ENCODE data around the gene THPO.

THPO gene

GRCh38 chr3:184384342-184384741, 6.3 kb upstream of the THPO start:
- DNase-seq: no peak

DNA sequence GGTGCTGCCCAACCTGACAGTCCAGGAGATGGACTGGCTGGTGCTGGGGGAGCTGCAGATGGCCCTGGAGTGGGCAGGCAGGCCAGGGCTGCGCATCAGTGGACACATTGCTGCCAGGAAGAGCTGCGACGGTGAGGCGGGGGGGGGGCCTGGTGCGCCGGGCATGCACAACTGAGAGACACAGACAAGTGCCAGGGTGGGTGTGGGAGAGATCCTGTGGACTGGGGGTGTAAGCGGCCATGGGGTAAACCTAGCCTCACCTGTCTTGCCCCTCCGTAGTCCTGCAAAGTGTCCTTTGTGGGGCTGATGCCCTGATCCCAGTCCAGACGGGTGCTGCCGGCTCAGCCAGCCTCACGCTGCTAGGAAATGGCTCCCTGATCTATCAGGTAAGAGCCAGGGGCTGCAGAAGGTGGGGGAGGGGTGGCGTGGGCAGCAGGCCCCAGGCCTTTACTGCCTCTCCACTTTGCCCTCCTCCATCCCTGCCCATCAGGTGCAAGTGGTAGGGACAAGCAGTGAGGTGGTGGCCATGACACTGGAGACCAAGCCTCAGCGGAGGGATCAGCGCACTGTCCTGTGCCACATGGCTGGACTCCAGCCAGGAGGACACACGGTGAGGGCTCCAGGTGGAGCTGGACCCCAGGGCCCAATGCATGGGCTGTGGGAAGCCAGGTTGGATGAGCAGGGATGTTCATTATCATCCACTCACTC, 5.2 kb upstream of the THPO start:
- DNase-seq: peak; percentile 5

DNA sequence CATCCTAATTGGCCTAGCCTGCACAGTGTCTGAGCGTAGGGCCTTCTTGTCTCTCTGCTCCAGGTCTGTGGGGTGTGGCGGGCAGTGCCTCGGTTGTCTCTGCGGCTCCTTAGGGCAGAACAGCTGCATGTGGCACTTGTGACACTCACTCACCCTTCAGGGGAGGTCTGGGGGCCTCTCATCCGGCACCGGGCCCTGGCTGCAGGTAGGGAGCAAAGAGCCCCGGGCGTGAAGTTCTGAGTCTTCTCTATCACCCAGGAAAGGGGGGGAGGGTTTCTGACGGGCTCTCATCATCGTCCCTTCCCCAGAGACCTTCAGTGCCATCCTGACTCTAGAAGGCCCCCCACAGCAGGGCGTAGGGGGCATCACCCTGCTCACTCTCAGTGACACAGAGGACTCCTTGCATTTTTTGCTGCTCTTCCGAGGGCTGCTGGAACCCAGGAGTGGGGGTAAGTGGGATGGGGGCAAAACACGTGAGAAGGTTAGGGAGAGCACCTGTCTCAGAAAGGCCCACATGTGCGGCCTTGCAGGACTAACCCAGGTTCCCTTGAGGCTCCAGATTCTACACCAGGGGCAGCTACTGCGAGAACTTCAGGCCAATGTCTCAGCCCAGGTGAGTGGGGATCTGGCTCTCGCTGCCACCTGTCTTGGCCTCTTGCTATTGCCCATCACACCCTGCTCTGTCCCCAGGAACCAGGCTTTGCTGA, 4.5 kb upstream of the THPO start:
- no peak for DNase-seq

- no peak for DNase-seq
Measured at GRCh38 chr3:184381261-184382224, 3.5 kb upstream of the THPO start.

- DNase-seq: peak; percentile 42
Measured at GRCh38 chr3:184380627-184381260, 2.7 kb upstream of the THPO start.

GRCh38 chr3:184380185-184380626, 2.2 kb upstream of the THPO start:
- DNase-seq: peak; percentile 72

GRCh38 chr3:184379358-184380184, 1.6 kb upstream of the THPO start, which contains the start of gene CHRD:
Gene CHRD, plus strand, starts transcription at chr3:184380054. Its CDS starts 265 bp downstream, at chr3:184380319.
- DNase-seq: peak; percentile 52

- DNase-seq: no peak
Measured at GRCh38 chr3:184378651-184379357, 797 bp upstream of the THPO start.

- peak; percentile 68 for DNase-seq
Measured at GRCh38 chr3:184377374-184377773, 633 bp downstream of the THPO start.

DNA sequence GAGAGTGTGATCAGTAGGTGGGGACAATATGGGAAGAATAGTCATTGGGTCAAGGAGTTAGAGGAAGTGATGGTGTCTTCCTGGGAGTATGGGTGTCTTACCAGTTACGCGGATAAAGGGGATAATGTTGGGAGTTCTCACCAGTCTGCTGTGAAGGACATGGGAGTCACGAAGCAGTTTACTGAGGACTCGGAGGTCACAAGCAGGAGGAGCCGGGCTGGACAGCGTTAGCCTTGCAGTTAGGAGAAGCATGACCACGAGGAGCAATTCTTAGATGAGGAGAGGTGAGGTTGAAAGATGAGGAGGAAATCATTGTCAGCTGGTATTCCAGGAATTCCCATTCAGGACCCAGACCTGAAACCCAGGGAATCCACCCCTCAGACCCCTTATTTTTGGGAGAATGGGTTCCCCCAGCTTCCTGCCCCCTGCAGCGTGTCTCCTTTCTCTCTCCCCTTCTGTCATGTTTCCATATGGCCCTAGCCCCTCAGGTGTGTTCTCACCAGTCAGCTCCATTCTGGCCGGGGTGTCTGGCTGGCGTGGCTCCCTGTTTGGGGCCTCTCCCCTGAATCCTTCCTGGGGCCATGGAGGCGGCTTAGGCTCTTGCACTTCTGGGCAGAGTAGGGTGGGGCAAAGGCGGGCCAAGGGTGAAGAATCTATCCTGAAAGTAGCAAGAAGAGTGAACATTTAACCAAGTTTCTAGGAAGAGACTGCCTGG, 2.1 kb downstream of the THPO start:
- no peak for DNase-seq

GRCh38 chr3:184373422-184373821, 4.6 kb downstream of the THPO start:
- DNase-seq: no peak

- no peak for DNase-seq
Measured at GRCh38 chr3:184372911-184373310, 5.1 kb downstream of the THPO start.

- no peak for DNase-seq
Measured at GRCh38 chr3:184372296-184372821, 5.6 kb downstream of the THPO start.

GRCh38 chr3:184371570-184372018, 6.4 kb downstream of the THPO start:
- DNase-seq: peak; percentile 96

GRCh38 chr3:184368586-184369183, 9.3 kb downstream of the THPO start:
- DNase-seq: no peak

DNA sequence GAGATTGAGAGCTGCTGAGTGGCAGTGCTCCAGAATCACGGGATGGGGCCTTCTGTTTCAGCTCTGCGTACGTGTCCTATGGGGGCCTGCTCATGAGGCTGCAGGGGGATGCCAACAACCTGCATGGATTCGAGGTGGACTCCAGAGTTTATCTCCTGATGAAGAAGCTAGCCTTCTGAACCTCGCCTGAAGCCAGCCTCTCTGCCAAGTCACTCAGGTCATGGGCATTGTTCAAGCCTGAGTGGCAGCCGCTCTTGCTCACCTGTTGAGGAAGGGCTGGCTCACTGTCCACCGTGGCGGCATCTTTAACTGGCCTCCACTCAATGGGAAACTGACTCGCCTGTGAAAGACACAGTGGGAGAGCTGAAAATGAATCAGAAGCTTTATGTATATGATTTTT, 9.9 kb downstream of the THPO start:
- no peak for DNase-seq

DNA sequence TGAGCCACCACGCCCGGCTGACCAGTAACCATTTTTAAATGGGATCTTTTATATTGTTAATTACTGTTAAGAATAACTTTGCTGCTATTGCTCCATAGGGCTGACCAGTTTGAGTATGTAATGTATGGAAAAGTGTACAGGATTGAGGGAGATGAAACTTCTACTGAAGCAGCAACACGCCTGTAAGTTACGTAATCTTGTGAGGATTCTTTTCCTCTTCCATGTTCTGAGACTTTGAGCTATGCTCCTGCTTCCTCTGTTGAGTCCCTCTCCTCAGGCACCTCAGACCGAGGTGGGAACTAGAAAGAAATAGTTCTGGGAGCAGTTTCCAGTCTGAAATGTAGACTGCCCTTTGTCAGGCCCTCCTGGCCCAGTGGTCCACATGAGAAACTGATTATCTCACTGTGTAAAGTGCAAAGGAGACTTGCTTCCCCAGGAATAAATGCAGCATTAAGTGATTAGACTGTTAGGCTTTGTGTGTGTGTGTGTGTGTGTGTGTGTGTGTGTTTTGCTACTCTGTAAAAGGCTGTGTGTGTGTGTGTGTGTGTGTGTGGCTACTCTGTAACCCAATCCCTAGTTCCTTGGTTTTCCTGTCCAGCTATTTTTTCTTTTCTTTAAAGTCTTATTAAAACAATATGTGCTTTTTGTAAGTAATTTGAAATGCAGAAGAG, 11.3 kb downstream of the THPO start:
- DNase-seq: peak; percentile 53

DNA sequence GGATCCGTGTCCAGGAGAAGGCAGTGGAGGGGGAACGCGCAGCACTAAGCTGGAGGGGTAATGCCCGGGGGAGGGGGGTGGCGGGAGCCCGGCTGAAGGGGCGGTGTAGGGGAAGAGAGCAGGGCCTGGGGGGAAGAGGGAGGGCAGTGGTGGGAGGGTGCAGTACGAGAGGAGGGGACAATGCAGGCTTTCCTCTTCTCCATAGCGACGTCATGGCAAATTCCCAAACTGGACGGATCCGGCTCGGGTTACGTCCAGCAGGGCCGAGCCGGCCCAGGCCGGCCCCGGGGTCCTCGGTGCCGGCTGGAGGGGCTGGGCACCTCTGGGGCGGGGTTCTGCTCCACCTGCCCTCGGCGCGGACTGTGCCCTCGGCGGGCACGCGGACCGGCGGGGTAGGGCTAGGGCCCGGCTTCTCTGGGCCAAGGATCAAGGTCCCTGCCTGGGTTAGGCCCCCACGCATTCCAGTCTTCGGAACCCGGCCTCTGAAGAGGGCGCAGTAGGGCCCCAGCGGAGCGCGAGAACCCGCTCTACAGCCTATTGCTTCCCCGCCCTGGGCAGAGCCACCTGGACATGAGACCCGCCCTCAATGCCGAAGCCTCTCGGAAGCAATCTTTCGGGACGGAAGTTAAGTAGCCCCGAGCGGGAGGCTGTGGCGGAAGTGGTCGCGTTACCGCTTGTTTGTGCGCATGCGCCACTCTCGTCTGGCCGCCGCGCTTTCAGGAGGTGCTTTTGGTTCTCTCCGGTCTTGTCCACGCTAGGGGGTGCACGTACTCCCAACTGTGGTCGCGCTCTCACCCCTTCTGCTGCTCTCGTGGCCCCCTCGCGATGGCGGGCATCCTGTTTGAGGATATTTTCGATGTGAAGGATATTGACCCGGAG, 15.1 kb downstream of the THPO start:
- peak; percentile 98 for DNase-seq
